ENCODE data around the gene SCN9A. TPM values are rescaled to one million over a fixed set of nuclear protein-coding genes. Genes with fewer than 3 reads are reported as not detected.

SCN9A gene
- total and polyA plus RNA-seq, 2 donors (not counting 1 experiment from before 2014, with no cell fraction given), result not detected

DNA sequence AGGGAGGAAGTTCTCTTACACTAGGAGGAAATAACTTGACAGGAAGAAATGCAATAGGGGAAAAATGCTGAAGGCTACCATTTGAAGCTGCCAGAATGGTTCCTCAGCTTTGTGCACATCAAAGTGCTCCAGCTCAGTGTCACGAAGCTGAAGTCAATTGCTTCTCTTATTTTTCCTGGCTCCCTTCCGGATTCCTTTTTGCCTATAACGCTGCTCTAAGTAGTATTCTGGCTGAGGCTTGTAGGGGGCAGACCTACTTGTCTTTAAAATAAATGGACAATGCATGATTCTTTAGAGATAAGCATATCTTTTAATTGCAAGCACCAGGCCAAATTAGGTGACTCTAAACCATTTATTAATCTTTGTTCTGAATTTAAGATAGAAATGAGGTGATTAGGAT is 187.7 kb downstream of the SCN9A start:
- DNase-seq, result no peak
- 73% methylated on average over 1 of the region's 3 CpGs for WGBS (ENCODE audit: insufficient coverage)
- Histone ChIP-seq H3K4me3 (ENCODE audit: control extremely low read depth in 1 of 5, extremely low read depth in 1 of 5, insufficient read depth in 1 of 5, low read depth in 2 of 5, low read length in 4 of 5) (no peak overlapping the region), H3K4me1 (ENCODE audit: control insufficient read depth in 2 of 2, insufficient read depth in 2 of 2, low read length in 2 of 2) (no peaks in the 10 kb centered on the region), H3K79me2 (ENCODE audit: control insufficient read depth, insufficient read depth, low read length) (no peaks in the 10 kb centered on the region), H3K27ac (ENCODE audit: low read length in 2 of 2) (no peak overlapping the region), H3K9ac (ENCODE audit: low read length) (no peak overlapping the region), H3K27me3 (replicated peaks in 1 of 4; ENCODE audit: control extremely low read depth in 1 of 4, control insufficient read depth in 3 of 4, insufficient read depth in 4 of 4, low read length in 3 of 4) (no peaks in the 10 kb centered on the region), H3K36me3 (replicated peaks in 1 of 2; ENCODE audit: control extremely low read depth in 1 of 2, control insufficient read depth in 1 of 2, extremely low read depth in 1 of 2, insufficient read depth in 2 of 2, low read length in 1 of 2) (no peaks in the 10 kb centered on the region), H3K9me3 (ENCODE audit: control extremely low read depth in 1 of 3, control insufficient read depth in 2 of 3, insufficient read depth in 1 of 3, low read length in 2 of 3) (no peaks in the 10 kb centered on the region), H2AFZ (ENCODE audit: insufficient read depth, low read depth, low read length, poor library complexity, severe bottlenecking) (no peak overlapping the region), H4K20me1 (ENCODE audit: control insufficient read depth, insufficient read depth, low read length, poor library complexity, severe bottlenecking) (no peaks in the 10 kb centered on the region), H3K4me2 (replicated peaks; ENCODE audit: low read depth, low read length, poor library complexity, severe bottlenecking) (no peak overlapping the region)
- H3K27ac Mint-ChIP-seq, result no peak overlapping the region
- CTCF ChIA-PET, result no interaction called here
- H3K27me3 Mint-ChIP-seq, result no peaks in the 10 kb centered on the region
- ATAC-seq (ENCODE audit: low read depth), result no peak
- POLR2A ChIA-PET, result no interaction called here
- intact Hi-C loops (cut with micrococcal nuclease), result no loop called here
- no peaks in the 10 kb centered on the region for H3K4me1 Mint-ChIP-seq
- TF ChIP-seq EZH2 (IDR thresholded peaks at IDR 0.05; ENCODE audit: borderline replicate concordance, insufficient read depth, low read depth, low read length, poor library complexity, severe bottlenecking), result no peak
- no peaks in the 10 kb centered on the region for H3K9me3 Mint-ChIP-seq (ENCODE audit: insufficient read depth)
- no peak overlapping the region for H3K4me3 Mint-ChIP-seq

DNA sequence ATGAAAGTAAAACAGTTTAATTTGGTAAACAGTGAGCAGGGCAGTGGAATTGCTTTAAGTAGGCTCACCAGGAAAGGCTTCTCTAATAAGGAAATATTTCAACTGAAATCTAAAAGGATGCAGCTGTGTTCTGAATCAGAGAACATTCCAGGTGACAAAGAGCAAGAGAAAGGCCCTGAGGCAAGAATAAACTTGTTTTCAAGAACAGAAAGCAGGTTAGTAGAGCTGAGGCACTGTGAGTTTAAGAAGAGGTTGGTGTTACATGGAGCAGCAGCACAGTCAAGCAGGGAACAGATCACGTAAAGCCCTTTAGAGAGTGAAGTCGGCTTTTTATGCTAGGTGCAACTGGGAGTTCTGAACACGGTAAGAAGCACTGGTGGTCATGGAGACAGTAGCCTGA is 191.0 kb downstream of the SCN9A start:
- Mint-ChIP-seq H3K4me3 (no peak overlapping the region), H3K27ac (no peak overlapping the region), H3K27me3 (no peaks in the 10 kb centered on the region), H3K4me1 (no peaks in the 10 kb centered on the region), H3K9me3 (ENCODE audit: insufficient read depth) (no peaks in the 10 kb centered on the region)
- H3K4me1 ChIP-seq (ENCODE audit: control insufficient read depth in 2 of 2, insufficient read depth in 2 of 2, low read length in 2 of 2), result no peaks in the 10 kb centered on the region
- H3K9ac ChIP-seq (ENCODE audit: low read length), result no peak overlapping the region
- POLR2A ChIA-PET, result no interaction called here
- H3K4me3 ChIP-seq (ENCODE audit: control extremely low read depth in 1 of 5, extremely low read depth in 1 of 5, insufficient read depth in 1 of 5, low read depth in 2 of 5, low read length in 4 of 5), result no peak overlapping the region
- 100% methylated on average over 1 of the region's 3 CpGs for WGBS (ENCODE audit: insufficient coverage)
- no peaks in the 10 kb centered on the region for H3K27me3 ChIP-seq (replicated peaks in 1 of 4; ENCODE audit: control extremely low read depth in 1 of 4, control insufficient read depth in 3 of 4, insufficient read depth in 4 of 4, low read length in 3 of 4)
- CTCF ChIA-PET, result no interaction called here
- no peaks in the 10 kb centered on the region for H4K20me1 ChIP-seq (ENCODE audit: control insufficient read depth, insufficient read depth, low read length, poor library complexity, severe bottlenecking)
- intact Hi-C loops (cut with micrococcal nuclease), result no loop called here
- no peaks in the 10 kb centered on the region for H3K36me3 ChIP-seq (replicated peaks in 1 of 2; ENCODE audit: control extremely low read depth in 1 of 2, control insufficient read depth in 1 of 2, extremely low read depth in 1 of 2, insufficient read depth in 2 of 2, low read length in 1 of 2)
- H2AFZ ChIP-seq (ENCODE audit: insufficient read depth, low read depth, low read length, poor library complexity, severe bottlenecking), result no peak overlapping the region
- no peak overlapping the region for H3K4me2 ChIP-seq (replicated peaks; ENCODE audit: low read depth, low read length, poor library complexity, severe bottlenecking)
- no peaks in the 10 kb centered on the region for H3K9me3 ChIP-seq (ENCODE audit: control extremely low read depth in 1 of 3, control insufficient read depth in 2 of 3, insufficient read depth in 1 of 3, low read length in 2 of 3)
- no peak for TF ChIP-seq EZH2 (IDR thresholded peaks at IDR 0.05; ENCODE audit: borderline replicate concordance, insufficient read depth, low read depth, low read length, poor library complexity, severe bottlenecking)
- TF ChIP-seq, protein P1, sequence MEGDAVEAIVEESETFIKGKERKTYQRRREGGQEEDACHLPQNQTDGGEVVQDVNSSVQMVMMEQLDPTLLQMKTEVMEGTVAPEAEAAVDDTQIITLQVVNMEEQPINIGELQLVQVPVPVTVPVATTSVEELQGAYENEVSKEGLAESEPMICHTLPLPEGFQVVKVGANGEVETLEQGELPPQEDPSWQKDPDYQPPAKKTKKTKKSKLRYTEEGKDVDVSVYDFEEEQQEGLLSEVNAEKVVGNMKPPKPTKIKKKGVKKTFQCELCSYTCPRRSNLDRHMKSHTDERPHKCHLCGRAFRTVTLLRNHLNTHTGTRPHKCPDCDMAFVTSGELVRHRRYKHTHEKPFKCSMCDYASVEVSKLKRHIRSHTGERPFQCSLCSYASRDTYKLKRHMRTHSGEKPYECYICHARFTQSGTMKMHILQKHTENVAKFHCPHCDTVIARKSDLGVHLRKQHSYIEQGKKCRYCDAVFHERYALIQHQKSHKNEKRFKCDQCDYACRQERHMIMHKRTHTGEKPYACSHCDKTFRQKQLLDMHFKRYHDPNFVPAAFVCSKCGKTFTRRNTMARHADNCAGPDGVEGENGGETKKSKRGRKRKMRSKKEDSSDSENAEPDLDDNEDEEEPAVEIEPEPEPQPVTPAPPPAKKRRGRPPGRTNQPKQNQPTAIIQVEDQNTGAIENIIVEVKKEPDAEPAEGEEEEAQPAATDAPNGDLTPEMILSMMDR (IDR thresholded peaks at IDR 0.05), result no peak
- ATAC-seq (ENCODE audit: low read depth), result no peak
- DNase-seq, result no peak
- no peaks in the 10 kb centered on the region for H3K79me2 ChIP-seq (ENCODE audit: control insufficient read depth, insufficient read depth, low read length)
- no peak overlapping the region for H3K27ac ChIP-seq (ENCODE audit: low read length in 2 of 2)
